Measurements from ENCODE around the gene GPR137C.

GPR137C gene

GRCh38 chr14:52531481-52531880 is 21.2 kb upstream of the GPR137C start:
- no peak for DNase-seq (ENCODE audit: low spot score)
- TF ChIP-seq CTCF (IDR thresholded peaks at IDR 0.05; ENCODE audit: extremely low read depth, missing control alignments): no peak

- DNase-seq (ENCODE audit: low spot score): no peak
- no peak for TF ChIP-seq CTCF (IDR thresholded peaks at IDR 0.05; ENCODE audit: extremely low read depth, missing control alignments)
Measured at GRCh38 chr14:52536269-52536668, 16.4 kb upstream of the GPR137C start.

- no peak for DNase-seq (ENCODE audit: low spot score)
- TF ChIP-seq CTCF (IDR thresholded peaks at IDR 0.05; ENCODE audit: extremely low read depth, missing control alignments): no peak
Measured at GRCh38 chr14:52538623-52539022, 14.0 kb upstream of the GPR137C start.

- no peak for TF ChIP-seq CTCF (IDR thresholded peaks at IDR 0.05; ENCODE audit: extremely low read depth, missing control alignments)
- no peak for DNase-seq (ENCODE audit: low spot score)
Measured at GRCh38 chr14:52545584-52546317, 6.9 kb upstream of the GPR137C start.

GRCh38 chr14:52546318-52546670 is 6.3 kb upstream of the GPR137C start:
- no peak for DNase-seq (ENCODE audit: low spot score)
- no peak for TF ChIP-seq CTCF (IDR thresholded peaks at IDR 0.05; ENCODE audit: extremely low read depth, missing control alignments)

GRCh38 chr14:52547027-52547426 is 5.6 kb upstream of the GPR137C start:
- DNase-seq (ENCODE audit: low spot score): no peak
- no peak for TF ChIP-seq CTCF (IDR thresholded peaks at IDR 0.05; ENCODE audit: extremely low read depth, missing control alignments)

GRCh38 chr14:52547526-52547925 is 5.1 kb upstream of the GPR137C start:
- TF ChIP-seq CTCF (IDR thresholded peaks at IDR 0.05; ENCODE audit: extremely low read depth, missing control alignments): no peak
- no peak for DNase-seq (ENCODE audit: low spot score)
